ENCODE data around the gene FGF6. TPM values are rescaled to one million over a fixed set of nuclear protein-coding genes. Genes with fewer than 3 reads are reported as not detected.

Gene FGF6
- total and polyA plus RNA-seq, 4 donors = not detected

- H3K36me3 ChIP-seq (ENCODE audit: control insufficient read depth in 4 of 4, insufficient read depth in 3 of 4, low read depth in 1 of 4, low read length in 3 of 4) = no peaks in the 10 kb centered on the region
- H3K27ac ChIP-seq (ENCODE audit: low read depth in 1 of 2, low read length in 2 of 2) = no peak overlapping the region
- DNase-seq (ENCODE audit: low spot score) = no peak
- H3K27me3 ChIP-seq (ENCODE audit: control insufficient read depth in 4 of 4, insufficient read depth in 4 of 4, low read length in 3 of 4) = peaks cover 0 to 3% (median 0%) of the 10 kb centered on the region in 4 donors
- TF ChIP-seq YY1 (IDR thresholded peaks at IDR 0.05) (no peak), NR2F2 (IDR thresholded peaks at IDR 0.05) (no peak), HNF4G (IDR thresholded peaks at IDR 0.05) (no peak), ATF3 (IDR thresholded peaks at IDR 0.05) (no peak), SP1 (IDR thresholded peaks at IDR 0.05) (no peak), RXRA (IDR thresholded peaks at IDR 0.05) (no peak), RAD21 (IDR thresholded peaks at IDR 0.05) (no peak), EGR1 (IDR thresholded peaks at IDR 0.05; ENCODE audit: low read depth in 2 of 2) (no peak), TAF1 (conservative IDR thresholded peaks at IDR 0.05) (no peak), CTCF (IDR thresholded peaks at IDR 0.05; ENCODE audit: low read depth, low read length, missing input control) (no peak), REST (IDR thresholded peaks at IDR 0.05) (no peak), JUND (IDR thresholded peaks at IDR 0.05) (no peak), MAX (IDR thresholded peaks at IDR 0.05) (no peak), GABPA (IDR thresholded peaks at IDR 0.05 in 1 of 2, conservative IDR thresholded peaks at IDR 0.05 in 1 of 2) (no peak), FOXA2 (IDR thresholded peaks at IDR 0.05) (no peak), ZBTB33 (IDR thresholded peaks at IDR 0.05) (no peak), FOXA1 (IDR thresholded peaks at IDR 0.05) (no peak), HNF4A (conservative IDR thresholded peaks at IDR 0.05) (no peak)
- H3K4me3 ChIP-seq (ENCODE audit: low read depth in 1 of 3, low read length in 3 of 3) = no peak overlapping the region
- no peaks in the 10 kb centered on the region for H3K9me3 ChIP-seq (ENCODE audit: control insufficient read depth in 4 of 4, low read length in 3 of 4)
- no peaks in the 10 kb centered on the region for H3K4me1 ChIP-seq (ENCODE audit: control insufficient read depth in 4 of 4, insufficient read depth in 4 of 4, low read length in 3 of 4)
- no peak overlapping the region for H3K9ac ChIP-seq (ENCODE audit: low read depth in 1 of 2, low read length in 2 of 2)
- WGBS = 82% methylated on average over 8 of the region's 8 CpGs
Observed at GRCh38 chr12:4434706-4435425, 10.7 kb downstream of the FGF6 start.

Data from liver (tissue), 9 donors.